GM23338 (cell line): ENCODE results near the gene FBLN2. TPM values are rescaled to one million over a fixed set of nuclear protein-coding genes. Genes with fewer than 3 reads are reported as not detected.

Experiments used
- ATAC-seq: fragments of 200-7000 bp; cut with Tn5 transposase; 3 replicates; pipeline ENCODE4 v1.9.1; 2020
- DNase-seq: peaks from one replicate; pipeline ENCODE4 v3.0.0-alpha.2; 2015; ENCODE audit warnings: low spot score
- H2AFZ ChIP-seq: fragments of 200-600 bp; sonication (generic); 2 replicates; pipeline ENCODE4 v1.8.0; 2016; ENCODE audit warnings: antibody characterized with exemption, mild to moderate bottlenecking, moderate library complexity
- H3F3A ChIP-seq: fragments of 200-600 bp; sonication (generic); replicated peaks from 2 replicates; pipeline ENCODE4 v1.8.0; 2017; ENCODE audit warnings: antibody characterized with exemption, mixed run types, low read depth
- H3K27ac ChIP-seq: fragments of 200-600 bp; sonication (generic); 2 replicates; pipeline ENCODE4 v1.6.1; 2016; ENCODE audit warnings: low read depth
- H3K27me3 ChIP-seq: fragments of 200-600 bp; sonication (generic); 2 replicates; pipeline ENCODE4 v1.8.0; 2016; ENCODE audit warnings: mild to moderate bottlenecking, mixed run types, moderate library complexity; ENCODE audit not compliant: insufficient read depth
- H3K36me3 ChIP-seq: fragments of 200-600 bp; sonication (generic); 2 replicates; pipeline ENCODE4 v1.8.0; 2016; ENCODE audit warnings: mild to moderate bottlenecking; ENCODE audit not compliant: insufficient read depth
- H3K4me1 ChIP-seq: fragments of 200-600 bp; sonication (generic); 2 replicates; pipeline ENCODE4 v1.8.0; 2016; ENCODE audit warnings: mild to moderate bottlenecking, moderate library complexity; ENCODE audit not compliant: insufficient read depth
- H3K4me2 ChIP-seq: fragments of 200-600 bp; sonication (generic); 2 replicates; pipeline ENCODE4 v1.7.1; 2017; ENCODE audit warnings: mixed run types
- H3K4me3 ChIP-seq: fragments of 200-600 bp; sonication (generic); 2 replicates; pipeline ENCODE4 v1.6.1; 2016; ENCODE audit warnings: mixed run types
- H3K79me2 ChIP-seq: fragments of 200-600 bp; sonication (generic); replicated peaks from 2 replicates; pipeline ENCODE4 v1.8.0; 2017; ENCODE audit warnings: mild to moderate bottlenecking; ENCODE audit not compliant: insufficient read depth
- H3K9me2 ChIP-seq: fragments of 200-600 bp; sonication (generic); 2 replicates; pipeline ENCODE4 v1.8.0; 2017; ENCODE audit not compliant: insufficient read depth
- H4K20me1 ChIP-seq: fragments of 200-600 bp; sonication (generic); replicated peaks from 2 replicates; pipeline ENCODE4 v1.8.0; 2017; ENCODE audit warnings: mild to moderate bottlenecking; ENCODE audit not compliant: insufficient read depth
- H3K27ac Mint-ChIP-seq: 2 replicates; pipeline ENCODE4 v1.8.0; 2020; ENCODE audit warnings: inconsistent platforms, mild to moderate bottlenecking, moderate library complexity, mixed read lengths
- H3K27me3 Mint-ChIP-seq: 3 replicates; pipeline ENCODE4 v1.8.0; 2022; ENCODE audit warnings: low read depth, mild to moderate bottlenecking, moderate library complexity, mixed read lengths, inconsistent platforms; ENCODE audit not compliant: insufficient read depth, poor library complexity
- H3K36me3 Mint-ChIP-seq: 3 replicates; pipeline ENCODE4 v1.8.0; 2021; ENCODE audit warnings: low read depth, mild to moderate bottlenecking, inconsistent platforms, moderate library complexity, mixed read lengths
- H3K4me1 Mint-ChIP-seq: 3 replicates; pipeline ENCODE4 v1.8.0; 2020; ENCODE audit warnings: mild to moderate bottlenecking, inconsistent platforms, mixed read lengths
- H3K4me3 Mint-ChIP-seq: 3 replicates; pipeline ENCODE4 v1.8.0; 2021; ENCODE audit warnings: moderate library complexity, mild to moderate bottlenecking, inconsistent platforms, mixed read lengths
- H3K9me3 Mint-ChIP-seq: 3 replicates; pipeline ENCODE4 v1.8.0; 2020; ENCODE audit warnings: moderate library complexity, mild to moderate bottlenecking, inconsistent platforms, mixed read lengths
- CTCF ChIP-seq, 2 experiments: fragments of 200-600 bp in 1 of 2; sonication (generic) in 1 of 2; conservative IDR thresholded peaks; 2 replicates each; pipeline versions ENCODE4 v1.5.1 to v1.6.1; 2016 to 2017; ENCODE audit warnings: antibody characterized with exemption in 2 of 2, low read depth in 2 of 2, mild to moderate bottlenecking in 2 of 2, moderate library complexity in 1 of 2
- ETS1 ChIP-seq: IDR thresholded peaks from 2 replicates; pipeline ENCODE4 v1.6.1; 2016; ENCODE audit warnings: antibody characterized with exemption
- EZH2 ChIP-seq: fragments of 200-600 bp; sonication (generic); IDR thresholded peaks from one replicate; pipeline ENCODE4 v1.8.0; 2017; ENCODE audit warnings: antibody characterized with exemption, mild to moderate bottlenecking, low read depth; ENCODE audit not compliant: unreplicated experiment
- EZH2phosphoT487 ChIP-seq: fragments of 200-600 bp; sonication (generic); IDR thresholded peaks from one replicate; pipeline ENCODE4 v1.8.1; 2018; ENCODE audit warnings: antibody characterized with exemption; ENCODE audit not compliant: unreplicated experiment
- JUNB ChIP-seq: IDR thresholded peaks from one replicate; pipeline ENCODE4 v1.6.1; 2016; ENCODE audit warnings: antibody characterized with exemption; ENCODE audit not compliant: unreplicated experiment
- NANOG ChIP-seq: IDR thresholded peaks from 2 replicates; pipeline ENCODE4 v1.6.1; 2016; ENCODE audit warnings: antibody characterized with exemption, borderline replicate concordance
- POLR2AphosphoS5 ChIP-seq: IDR thresholded peaks from 2 replicates; pipeline ENCODE4 v1.6.1; 2016; ENCODE audit warnings: antibody characterized with exemption, low read depth
- REST ChIP-seq: IDR thresholded peaks from one replicate; pipeline ENCODE4 v1.6.1; 2018; ENCODE audit warnings: antibody characterized with exemption; ENCODE audit not compliant: unreplicated experiment
- STAT1 ChIP-seq: IDR thresholded peaks from one replicate; pipeline ENCODE4 v1.6.1; 2016; ENCODE audit warnings: antibody characterized with exemption; ENCODE audit not compliant: unreplicated experiment
- ZNF114 ChIP-seq: fragments of 250-450 bp; sonication (Bioruptor Pico); IDR thresholded peaks from 2 replicates; pipeline ENCODE4 v1.5.0; 2020; ENCODE audit warnings: mild to moderate bottlenecking, moderate library complexity
- polyA plus RNA-seq: library from polyadenylated mRNA; unstranded; fragments of >200 nt; fragmentation: Nextera tagmentation; extraction: Ambion mirVana; gene quantifications from 2 replicates; pipeline ENCODE4 v1.2.1, GENCODE V29; 2016
- total RNA-seq: library from RNA; depleted of rRNA; stranded (reverse); fragments of >200 nt; shearing (Covaris generic); gene quantifications from 2 replicates; pipeline ENCODE4 v1.2.3, GENCODE V29; 2014

The FBLN2 gene
- total and polyA plus RNA-seq, 2 experiments from 2014 or later, result 18.8 to 26.8 TPM

- no peak overlapping the region for H3K4me2 ChIP-seq
- ATAC-seq (no peak), DNase-seq (no peak)
- peaks cover 21% of the 10 kb centered on the region for H3K4me1 Mint-ChIP-seq
- H3K4me3 Mint-ChIP-seq, result no peak overlapping the region
- H4K20me1 ChIP-seq, result no peaks in the 10 kb centered on the region
- H3K36me3 ChIP-seq, result no peaks in the 10 kb centered on the region
- H3K9me3 Mint-ChIP-seq, result no peaks in the 10 kb centered on the region
- H3K27ac Mint-ChIP-seq, result no peak overlapping the region
- H2AFZ ChIP-seq, result no peak overlapping the region
- H3K27me3 Mint-ChIP-seq, result peaks cover 30% of the 10 kb centered on the region
- TF ChIP-seq NANOG (no peak), ETS1 (no peak), STAT1 (no peak)
- no peak overlapping the region for H3K27ac ChIP-seq
- H3F3A ChIP-seq, result 0 out of 2 replicates have a peak, but pooled peaks cover 3% of the 10 kb centered on the region
- no peaks in the 10 kb centered on the region for H3K79me2 ChIP-seq
- H3K4me3 ChIP-seq, result no peak overlapping the region
- H3K36me3 Mint-ChIP-seq, result no peaks in the 10 kb centered on the region
- peaks cover 3% of the 10 kb centered on the region; the same call in 1 of the 2 replicates for H3K4me1 ChIP-seq
- H3K27me3 ChIP-seq, result peaks cover 26% of the 10 kb centered on the region
- H3K9me2 ChIP-seq, result no peaks in the 10 kb centered on the region
These were observed 103.0 kb downstream of the FBLN2 start for GRCh38 chr3:13651775-13652428.

- peaks cover 38% of the 10 kb centered on the region for H3K27me3 Mint-ChIP-seq
- TF ChIP-seq REST, result no peak
- TF ChIP-seq EZH2phosphoT487, result no peak
- TF ChIP-seq EZH2, result no peak
- no peak for TF ChIP-seq STAT1
- TF ChIP-seq JUNB, result no peak
- TF ChIP-seq ETS1, result no peak
- no peak for TF ChIP-seq NANOG
- TF ChIP-seq POLR2AphosphoS5, result no peak
- no peak for TF ChIP-seq ZNF114 (CRISPR knock-in tag)
- no peak for TF ChIP-seq CTCF (conservative IDR thresholded peaks at IDR 0.05; ENCODE audit: low read depth in 2 of 2)
These were observed 103.8 kb downstream of the FBLN2 start for GRCh38 chr3:13652728-13653127.

More at GRCh38 chr3:13652728-13653127, 103.8 kb downstream of the FBLN2 start:
- Histone ChIP-seq H3K79me2 (no peaks in the 10 kb centered on the region), H3K27me3 (peaks cover 33% of the 10 kb centered on the region), H3K4me1 (peaks cover 3% of the 10 kb centered on the region; the same call in 1 of the 2 replicates), H3K4me3 (no peak overlapping the region), H3K4me2 (no peak overlapping the region), H3K9me2 (no peaks in the 10 kb centered on the region), H3K27ac (no peak overlapping the region), H3K36me3 (no peaks in the 10 kb centered on the region), H2AFZ (no peak overlapping the region), H4K20me1 (no peaks in the 10 kb centered on the region), H3F3A (0 out of 2 replicates have a peak, but pooled peaks cover 3% of the 10 kb centered on the region)
- ATAC-seq (no peak), DNase-seq (no peak)
- Mint-ChIP-seq H3K4me1 (peaks cover 27% of the 10 kb centered on the region), H3K9me3 (no peaks in the 10 kb centered on the region; the same call in 2 of the 3 replicates), H3K36me3 (no peaks in the 10 kb centered on the region; the same call in 2 of the 3 replicates), H3K27ac (no peak overlapping the region), H3K4me3 (no peak overlapping the region)
